Activated CD4-positive, alpha-beta T cell treated with anti-CD3 and anti-CD28 coated beads for 4 hours (primary cell): ENCODE data around the gene CDC42EP3.

Experiments used
- DNase-seq, 2 donors: peaks; one replicate each; pipeline ENCODE4 v3.0.0-alpha.2; 2020

The CDC42EP3 gene

GRCh38 chr2:37654932-37655841 lies 16.3 kb downstream of the CDC42EP3 start:
- DNase-seq: no peak

GRCh38 chr2:37654419-37654818 lies 17.0 kb downstream of the CDC42EP3 start:
- DNase-seq: no peak

- no peak for DNase-seq
Measured at GRCh38 chr2:37653805-37654378, 17.6 kb downstream of the CDC42EP3 start.

GRCh38 chr2:37653093-37653492 lies 18.3 kb downstream of the CDC42EP3 start:
- DNase-seq: no peak

- no peak for DNase-seq
Measured at GRCh38 chr2:37652199-37652640, 19.2 kb downstream of the CDC42EP3 start.

- no peak for DNase-seq
Measured at GRCh38 chr2:37650548-37651093, 20.8 kb downstream of the CDC42EP3 start.

GRCh38 chr2:37649518-37649917 lies 21.9 kb downstream of the CDC42EP3 start:
- DNase-seq: no peak

GRCh38 chr2:37648331-37649011 lies 23.0 kb downstream of the CDC42EP3 start:
- DNase-seq: peak in 1 of 2 donors; percentile 24

GRCh38 chr2:37647971-37648330 lies 23.5 kb downstream of the CDC42EP3 start:
- no peak for DNase-seq

- DNase-seq: no peak
Measured at GRCh38 chr2:37645836-37646235, 25.6 kb downstream of the CDC42EP3 start.

- DNase-seq: no peak
Measured at GRCh38 chr2:37645362-37645761, 26.1 kb downstream of the CDC42EP3 start.

- no peak for DNase-seq
Measured at GRCh38 chr2:37644191-37644590, 27.3 kb downstream of the CDC42EP3 start.

GRCh38 chr2:37643730-37644078 lies 27.7 kb downstream of the CDC42EP3 start:
- no peak for DNase-seq

- no peak for DNase-seq
Measured at GRCh38 chr2:37642907-37643729, 28.3 kb downstream of the CDC42EP3 start.

- no peak for DNase-seq
Measured at GRCh38 chr2:37641582-37642171, 29.8 kb downstream of the CDC42EP3 start.

- no peak for DNase-seq
Measured at GRCh38 chr2:37639631-37640030, 31.8 kb downstream of the CDC42EP3 start.

- DNase-seq: no peak
Measured at GRCh38 chr2:37638973-37639372, 32.5 kb downstream of the CDC42EP3 start.

GRCh38 chr2:37637985-37638384 lies 33.5 kb downstream of the CDC42EP3 start:
- no peak for DNase-seq

GRCh38 chr2:37637190-37637860 lies 34.1 kb downstream of the CDC42EP3 start:
- DNase-seq: no peak

GRCh38 chr2:37636381-37637066 lies 34.9 kb downstream of the CDC42EP3 start:
- DNase-seq: no peak
